Vagina (tissue), 2 donors: ENCODE measurements around the gene TMC3. TPM values are rescaled to one million over a fixed set of nuclear protein-coding genes. Genes with fewer than 3 reads are reported as not detected.
"Not testable (repeated sequence)": the region's sequence is repeated elsewhere in the genome, so short reads cannot be mapped to it uniquely, and the experiment has no call there.

Experiments
- DNase-seq, 2 donors: peaks; one replicate each; pipeline ENCODE4 v3.0.0-alpha.2; 2017; ENCODE audit errors: extremely low spot score in 2 of 2
- H3K27ac ChIP-seq: fragments of 200-600 bp; sonication (generic); one replicate; pipeline ENCODE4 v1.5.1; 2019
- H3K27me3 ChIP-seq: fragments of 200-600 bp; sonication (generic); one replicate; pipeline ENCODE4 v1.5.1; 2019
- H3K36me3 ChIP-seq, 2 donors: fragments of 200-600 bp; sonication (generic); one replicate each; pipeline ENCODE4 v1.5.1; 2017 to 2019
- H3K4me1 ChIP-seq: fragments of 200-600 bp; sonication (generic); one replicate; pipeline ENCODE4 v1.5.1; 2019
- H3K4me3 ChIP-seq, 2 donors: fragments of 200-600 bp; sonication (generic); 1 replicate in 1 of 2; 2 replicates in 1 of 2; pipeline ENCODE4 v1.5.1; 2016 to 2019
- H3K9me3 ChIP-seq: fragments of 200-600 bp; sonication (generic); one replicate; pipeline ENCODE4 v1.5.1; 2019
- POLR2A ChIP-seq, 2 donors: fragments of 450-650 bp; IDR thresholded peaks; one replicate each; pipeline ENCODE4 v1.6.1; 2017; ENCODE audit warnings: antibody characterized with exemption in 2 of 2, mild to moderate bottlenecking in 2 of 2, moderate library complexity in 2 of 2
- POLR2AphosphoS5 ChIP-seq, 2 donors: sonication (generic); formaldehyde crosslinking; IDR thresholded peaks; one replicate each; pipeline ENCODE4 v1.9.0; 2017; ENCODE audit warnings: antibody characterized with exemption in 2 of 2, mild to moderate bottlenecking in 2 of 2, low read depth in 1 of 2; ENCODE audit not compliant: insufficient read depth in 1 of 2
- intact Hi-C: fragments of 100-400 bp; cut with DNase I; formaldehyde crosslinking; loops from one replicate; pipeline ENCODE4 v1.15.1; 2023
- total RNA-seq: library from RNA; depleted of rRNA; stranded (reverse); fragments of >200 nt; gene quantifications from one replicate; pipeline ENCODE4 v1.2.3, GENCODE V29; 2016
- TF ChIP-seq, protein P1 (sequence below), 3 experiments: fragments of 450-650 bp in 2 of 3; fragments of 200-600 bp in 1 of 3; sonication (generic) in 1 of 3; IDR thresholded peaks; one replicate each; pipeline ENCODE4 v1.5.1; 2017 to 2019; ENCODE audit warnings: antibody characterized with exemption in 3 of 3, mild to moderate bottlenecking in 2 of 3, moderate library complexity in 2 of 3

The TMC3 gene
- total RNA-seq, 1 donor from 2014 or later = 2.7 TPM

DNA sequence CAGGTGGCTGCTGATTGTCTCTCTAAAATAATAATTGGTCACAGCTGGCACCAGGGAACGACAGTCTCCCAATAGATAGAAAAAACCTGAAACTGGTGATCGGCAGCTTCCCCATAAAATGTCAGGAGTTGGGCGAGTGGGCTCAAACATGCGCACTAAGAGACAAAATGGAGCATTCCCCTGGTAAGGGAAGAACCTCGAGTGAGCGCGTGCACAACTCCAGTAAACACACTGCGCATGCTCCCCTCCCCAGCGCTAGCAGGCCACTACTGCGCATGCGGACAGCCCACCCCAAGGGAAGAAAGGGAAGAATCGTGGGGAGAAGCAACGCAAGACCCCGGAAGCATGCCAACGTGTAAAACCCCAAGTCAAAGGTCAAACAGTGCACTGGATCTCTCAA, 42.4 kb downstream of the TMC3 start:
- TF ChIP-seq, protein P1, sequence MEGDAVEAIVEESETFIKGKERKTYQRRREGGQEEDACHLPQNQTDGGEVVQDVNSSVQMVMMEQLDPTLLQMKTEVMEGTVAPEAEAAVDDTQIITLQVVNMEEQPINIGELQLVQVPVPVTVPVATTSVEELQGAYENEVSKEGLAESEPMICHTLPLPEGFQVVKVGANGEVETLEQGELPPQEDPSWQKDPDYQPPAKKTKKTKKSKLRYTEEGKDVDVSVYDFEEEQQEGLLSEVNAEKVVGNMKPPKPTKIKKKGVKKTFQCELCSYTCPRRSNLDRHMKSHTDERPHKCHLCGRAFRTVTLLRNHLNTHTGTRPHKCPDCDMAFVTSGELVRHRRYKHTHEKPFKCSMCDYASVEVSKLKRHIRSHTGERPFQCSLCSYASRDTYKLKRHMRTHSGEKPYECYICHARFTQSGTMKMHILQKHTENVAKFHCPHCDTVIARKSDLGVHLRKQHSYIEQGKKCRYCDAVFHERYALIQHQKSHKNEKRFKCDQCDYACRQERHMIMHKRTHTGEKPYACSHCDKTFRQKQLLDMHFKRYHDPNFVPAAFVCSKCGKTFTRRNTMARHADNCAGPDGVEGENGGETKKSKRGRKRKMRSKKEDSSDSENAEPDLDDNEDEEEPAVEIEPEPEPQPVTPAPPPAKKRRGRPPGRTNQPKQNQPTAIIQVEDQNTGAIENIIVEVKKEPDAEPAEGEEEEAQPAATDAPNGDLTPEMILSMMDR (IDR thresholded peaks at IDR 0.05) = no peak
- no peak for TF ChIP-seq POLR2AphosphoS5 (IDR thresholded peaks at IDR 0.05; ENCODE audit: insufficient read depth in 1 of 2, low read depth in 1 of 2)
- no peak for TF ChIP-seq POLR2A (IDR thresholded peaks at IDR 0.05)
- Histone ChIP-seq H3K27ac (no peak overlapping the region), H3K4me3 (no peak overlapping the region), H3K4me1 (no peaks in the 10 kb centered on the region), H3K27me3 (no peaks in the 10 kb centered on the region), H3K36me3 (no peaks in the 10 kb centered on the region), H3K9me3 (no peaks in the 10 kb centered on the region)
- DNase-seq = no peak
- intact Hi-C loops = no loop called here

DNA sequence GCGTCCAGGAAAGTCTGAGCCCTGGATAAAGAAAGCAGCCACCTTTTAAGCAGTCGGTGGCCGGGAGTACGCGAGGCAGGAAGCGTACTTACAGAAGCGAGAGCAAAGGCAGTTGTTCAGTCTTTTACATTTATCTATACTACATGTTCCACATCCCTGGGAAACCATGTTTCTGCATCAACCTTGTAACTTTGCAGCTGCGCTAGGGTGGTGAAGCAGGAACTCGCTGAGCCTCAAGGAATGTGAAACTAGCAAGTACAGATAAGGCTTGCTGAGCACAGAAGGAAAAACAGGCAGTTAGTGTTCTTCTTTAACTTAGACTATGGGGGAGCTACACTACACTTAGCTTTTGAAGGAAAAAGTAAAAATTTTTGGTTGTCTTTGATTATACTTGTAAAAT, 42.9 kb downstream of the TMC3 start:
- H3K36me3 ChIP-seq, H3K4me3 ChIP-seq, H3K27ac ChIP-seq, H3K9me3 ChIP-seq, H3K4me1 ChIP-seq, intact Hi-C loops, DNase-seq, H3K27me3 ChIP-seq: not testable (repeated sequence)

DNA sequence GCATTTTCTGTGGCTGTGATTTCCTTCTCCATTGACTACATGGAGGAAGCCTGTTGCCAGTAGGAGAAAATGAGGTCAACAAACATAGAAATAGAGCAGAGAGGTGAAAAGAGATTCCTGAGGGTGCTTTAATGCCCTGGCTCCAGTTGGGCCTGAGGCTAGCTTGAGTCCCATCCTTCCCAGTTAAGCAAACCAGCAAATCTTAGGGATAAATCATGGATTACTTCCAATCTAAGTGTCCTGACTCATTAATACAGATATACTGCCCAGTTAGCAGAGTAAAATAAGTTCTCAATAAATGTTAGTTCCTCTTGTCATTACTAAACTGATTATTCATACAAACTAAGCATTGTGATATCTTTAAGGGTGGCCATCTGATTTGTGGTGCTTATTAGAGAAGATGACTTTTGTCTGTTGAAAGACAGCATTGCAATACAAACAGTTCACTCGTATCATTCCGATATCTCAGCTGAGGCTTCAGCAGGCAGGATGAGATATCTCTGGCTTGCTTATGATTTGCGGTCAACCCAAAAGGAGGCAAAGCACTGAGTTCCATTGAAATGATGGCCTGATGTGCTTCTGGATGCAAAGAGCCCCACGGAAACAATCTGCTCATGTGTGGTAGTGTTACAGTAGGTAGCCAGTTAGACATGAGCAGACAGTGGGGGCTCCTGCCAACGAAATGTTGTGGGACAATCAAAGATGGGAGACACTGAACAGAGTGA, 43.5 kb downstream of the TMC3 start:
- Histone ChIP-seq H3K9me3 (no peaks in the 10 kb centered on the region), H3K36me3 (no peaks in the 10 kb centered on the region), H3K4me1 (no peaks in the 10 kb centered on the region), H3K27ac (no peak overlapping the region), H3K4me3 (no peak overlapping the region), H3K27me3 (no peaks in the 10 kb centered on the region)
- DNase-seq = no peak
- TF ChIP-seq, protein P1 (IDR thresholded peaks at IDR 0.05) = no peak
- no peak for TF ChIP-seq POLR2AphosphoS5 (IDR thresholded peaks at IDR 0.05; ENCODE audit: insufficient read depth in 1 of 2, low read depth in 1 of 2)
- no peak for TF ChIP-seq POLR2A (IDR thresholded peaks at IDR 0.05)
- intact Hi-C loops = no loop called here

DNA sequence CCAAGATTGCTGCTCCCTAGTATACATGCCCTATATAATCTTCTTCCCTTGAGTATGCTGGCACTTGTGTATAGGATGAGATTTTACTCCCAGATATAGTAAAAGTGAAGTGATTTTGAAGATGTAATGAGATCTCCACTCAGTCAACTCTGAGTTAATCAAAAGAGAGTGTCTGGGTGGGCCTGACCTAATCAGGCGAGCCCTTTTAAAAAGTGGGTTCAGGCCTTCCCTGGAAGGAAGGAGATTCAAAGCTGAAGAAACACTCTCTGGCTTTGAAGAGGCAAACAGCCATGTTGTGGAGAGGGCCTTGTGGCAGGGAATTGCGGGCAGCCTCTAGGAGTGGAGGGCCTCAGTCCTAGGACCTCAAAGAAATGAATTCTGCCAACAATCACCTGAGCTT, 44.6 kb downstream of the TMC3 start:
- Histone ChIP-seq H3K4me3 (no peak overlapping the region), H3K4me1 (peaks cover 4% of the 10 kb centered on the region), H3K9me3 (no peaks in the 10 kb centered on the region), H3K27me3 (no peaks in the 10 kb centered on the region), H3K27ac (no peak overlapping the region), H3K36me3 (no peaks in the 10 kb centered on the region)
- intact Hi-C loops = loop anchor here (10.0 kb wide), 1 partner anchor 1275 kb away; the partner anchor contains the start of gene ZFAND6
- DNase-seq = no peak
- TF ChIP-seq, protein P1 (IDR thresholded peaks at IDR 0.05) = no peak
- TF ChIP-seq POLR2AphosphoS5 (IDR thresholded peaks at IDR 0.05; ENCODE audit: insufficient read depth in 1 of 2, low read depth in 1 of 2) (no peak), POLR2A (IDR thresholded peaks at IDR 0.05) (no peak)

DNA sequence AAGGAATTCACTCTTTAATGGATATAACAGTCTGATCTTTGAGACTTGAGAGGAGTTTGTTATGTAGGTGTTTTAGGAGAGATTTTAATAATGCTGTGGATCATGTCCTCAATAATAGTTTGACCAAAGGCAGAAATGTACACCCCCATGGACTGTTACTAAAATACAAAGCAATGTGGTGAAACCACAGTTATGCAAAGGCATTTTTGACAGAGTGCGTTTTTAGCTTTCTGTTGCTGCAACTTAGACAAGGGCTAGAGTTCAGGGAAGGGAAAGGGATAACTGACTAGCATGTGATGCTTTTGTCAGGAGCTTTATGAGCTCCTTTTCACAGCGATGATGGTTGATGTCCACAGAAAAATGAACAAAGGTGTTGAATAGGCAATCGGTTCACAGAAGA, 46.5 kb downstream of the TMC3 start:
- Histone ChIP-seq H3K27me3 (no peaks in the 10 kb centered on the region), H3K36me3 (no peaks in the 10 kb centered on the region), H3K9me3 (no peaks in the 10 kb centered on the region), H3K4me3 (no peak overlapping the region), H3K27ac (peak overlapping the region; percentile 44), H3K4me1 (peaks cover 16% of the 10 kb centered on the region)
- intact Hi-C loops = loop anchor here (10.0 kb wide), 1 partner anchor 1273 kb away; the partner anchor contains the start of gene ZFAND6
- no peak for DNase-seq
- TF ChIP-seq POLR2A (IDR thresholded peaks at IDR 0.05) = no peak

DNA sequence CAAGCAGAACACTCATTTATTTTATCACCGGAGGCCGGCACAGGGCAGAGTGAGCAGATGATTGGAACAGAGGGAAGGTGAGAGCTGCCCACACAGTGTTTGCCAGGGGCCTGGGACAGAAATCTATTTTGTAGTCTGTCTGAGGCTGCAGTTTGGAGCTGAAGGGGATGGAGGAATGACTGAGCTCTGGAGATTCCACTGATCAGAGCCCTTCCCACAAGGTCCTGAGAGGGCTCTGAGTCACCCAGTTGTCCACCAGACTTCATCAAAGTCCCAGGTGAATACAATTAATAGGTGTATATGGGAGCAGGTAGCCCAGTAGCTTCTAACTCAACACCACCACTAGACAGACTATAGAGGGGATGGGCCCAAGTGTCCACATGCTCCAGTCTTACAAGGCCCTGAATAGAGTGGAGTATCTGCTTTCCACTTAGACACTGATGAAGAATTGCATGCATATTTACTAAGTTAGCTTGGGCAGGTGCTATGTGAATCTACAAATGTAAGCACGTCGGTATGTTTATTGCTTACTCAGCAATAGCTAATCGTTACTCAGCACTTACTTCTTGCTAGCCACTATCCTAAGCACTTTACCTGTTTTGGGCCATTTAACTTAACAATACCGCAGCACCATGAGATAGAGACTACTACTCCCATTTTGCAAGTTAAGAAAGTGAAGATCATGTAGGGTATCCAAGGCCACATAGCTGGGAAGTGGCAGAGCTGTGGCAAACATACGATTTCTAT, 47.4 kb downstream of the TMC3 start:
- DNase-seq = no peak
- TF ChIP-seq POLR2AphosphoS5 (IDR thresholded peaks at IDR 0.05; ENCODE audit: insufficient read depth in 1 of 2, low read depth in 1 of 2) = no peak
- no peak for TF ChIP-seq POLR2A (IDR thresholded peaks at IDR 0.05)
- TF ChIP-seq, protein P1 (IDR thresholded peaks at IDR 0.05) = no peak
- Histone ChIP-seq H3K36me3 (no peaks in the 10 kb centered on the region), H3K4me1 (peaks cover 24% of the 10 kb centered on the region), H3K27ac (peak overlapping the region; percentile 44), H3K9me3 (no peaks in the 10 kb centered on the region), H3K27me3 (no peaks in the 10 kb centered on the region), H3K4me3 (no peak overlapping the region)
- intact Hi-C loops = loop anchor here (10.0 kb wide), 1 partner anchor 1272 kb away; the partner anchor contains the start of gene ZFAND6
